Endothelial cell of umbilical vein (primary cell): ENCODE measurements around the gene PDE3B. TPM values are rescaled to one million over a fixed set of nuclear protein-coding genes. Genes with fewer than 3 reads are reported as not detected.

Experiments
- BruUV-seq: library from RNA; stranded (reverse); fragments of 400-500 nt; replicated peaks from 2 replicates; lab custom pipeline; 2021; lab: Mats Ljungman, UMichigan
- CTCF ChIA-PET: fragments of 300-600, 350-600 bp; sonication (Branson Sonifier 250); formaldehyde crosslinking; loops from one replicate; lab custom pipeline; 2021; ENCODE audit warnings: antibody characterized with exemption, inconsistent platforms; lab: Charles Lee
- POLR2A ChIA-PET: fragments of 300-600, 350-600 bp; sonication (Branson Sonifier 250); formaldehyde crosslinking; loops from one replicate; lab custom pipeline; 2021; ENCODE audit warnings: antibody characterized with exemption, inconsistent platforms; lab: Charles Lee
- DNase-seq: peaks from one replicate; pipeline ENCODE4 v3.0.0-alpha.2; 2011; ENCODE audit warnings: low read depth, low spot score
- FAIRE-seq: peaks from 2 replicates; lab custom pipeline; 2011; peaks lifted over from hg19 to GRCh38; lab: Jason Lieb, UNC
- H2AFZ ChIP-seq: 2 replicates; pipeline ENCODE4 v1.6.0; 2012; ENCODE audit warnings: low read depth, low read length, control low read depth, inconsistent platforms
- H3K27ac ChIP-seq: 2 replicates; pipeline ENCODE4 v1.5.1; 2011; ENCODE audit warnings: low read depth, mild to moderate bottlenecking, control low read depth, low read length, moderate library complexity; ENCODE audit not compliant: insufficient read depth
- H3K27me3 ChIP-seq, 2 experiments: 2 replicates each; pipeline versions ENCODE4 v1.6.0 to v1.6.1; 2011; ENCODE audit warnings: low read length in 2 of 2, mixed read lengths in 1 of 2; ENCODE audit not compliant: control insufficient read depth in 2 of 2, insufficient read depth in 2 of 2
- H3K36me3 ChIP-seq, 2 experiments: 2 replicates in 1 of 2; 3 replicates in 1 of 2; pipeline ENCODE4 v1.5.1; 2011; ENCODE audit warnings: low read length in 2 of 2, mild to moderate bottlenecking in 1 of 2, moderate library complexity in 1 of 2; ENCODE audit not compliant: control insufficient read depth in 2 of 2, insufficient read depth in 2 of 2; ENCODE audit errors: extremely low read depth in 1 of 2
- H3K4me1 ChIP-seq: 3 replicates; pipeline ENCODE4 v1.5.1; 2011; ENCODE audit warnings: mild to moderate bottlenecking, low read length; ENCODE audit not compliant: control insufficient read depth, insufficient read depth; ENCODE audit errors: extremely low read depth
- H3K4me2 ChIP-seq: 2 replicates; pipeline ENCODE4 v1.6.1; 2011; ENCODE audit warnings: low read length, control low read depth, mixed read lengths; ENCODE audit not compliant: insufficient read depth
- H3K4me3 ChIP-seq, 3 experiments: fragments of 200-600 bp in 1 of 3; sonication (generic), shearing (Covaris generic) in 1 of 3; replicated peaks in 1 of 3; 2 replicates each; pipeline ENCODE4 v1.5.1; 2011 to 2016; ENCODE audit warnings: control low read depth in 3 of 3, low read length in 3 of 3, mild to moderate bottlenecking in 2 of 3, inconsistent platforms in 1 of 3, low read depth in 1 of 3, moderate library complexity in 1 of 3; ENCODE audit not compliant: insufficient read depth in 1 of 3
- H3K79me2 ChIP-seq: 2 replicates; pipeline ENCODE4 v1.6.0; 2012; ENCODE audit warnings: low read length, inconsistent platforms; ENCODE audit not compliant: control insufficient read depth, insufficient read depth
- H3K9ac ChIP-seq: replicated peaks from 2 replicates; pipeline ENCODE3; 2011; ENCODE audit warnings: low read length, control low read depth; ENCODE audit not compliant: insufficient read depth; ENCODE audit errors: extremely low read depth
- H3K9me1 ChIP-seq: replicated peaks from 3 replicates; pipeline ENCODE4 v1.6.0; 2011; ENCODE audit warnings: mild to moderate bottlenecking, low read length; ENCODE audit not compliant: control insufficient read depth, insufficient read depth; ENCODE audit errors: extremely low read depth
- H3K9me3 ChIP-seq: replicated peaks from 2 replicates; pipeline ENCODE4 v1.5.1; 2012; ENCODE audit warnings: low read length, inconsistent platforms; ENCODE audit not compliant: control insufficient read depth, insufficient read depth
- H4K20me1 ChIP-seq: replicated peaks from 2 replicates; pipeline ENCODE3; 2011; ENCODE audit warnings: mild to moderate bottlenecking, low read length; ENCODE audit not compliant: control insufficient read depth, insufficient read depth; ENCODE audit errors: extremely low read depth
- CTCF ChIP-seq, 2 donors: IDR thresholded peaks; 1 replicate in 1 of 2; 2 replicates in 1 of 2; pipeline ENCODE4 v1.5.1; 2011; ENCODE audit warnings: low read length in 2 of 2, mild to moderate bottlenecking in 2 of 2, moderate library complexity in 2 of 2, control low read depth in 1 of 2, inconsistent platforms in 1 of 2, low read depth in 1 of 2; ENCODE audit not compliant: insufficient read depth in 1 of 2; ENCODE audit errors: extremely low read depth in 1 of 2
- EZH2 ChIP-seq: IDR thresholded peaks from 2 replicates; pipeline ENCODE4 v1.6.1; 2012; ENCODE audit warnings: borderline replicate concordance, low read depth, mild to moderate bottlenecking, moderate library complexity, low read length, inconsistent platforms; ENCODE audit not compliant: severe bottlenecking
- FOS ChIP-seq: IDR thresholded peaks from 2 replicates; pipeline ENCODE4 v1.6.1; 2011; ENCODE audit warnings: mild to moderate bottlenecking, low read length, moderate library complexity, borderline replicate concordance; ENCODE audit not compliant: insufficient read depth
- GATA2 ChIP-seq: IDR thresholded peaks from 2 replicates; pipeline ENCODE4 v1.7.0; 2011; ENCODE audit warnings: low read depth, mild to moderate bottlenecking, moderate library complexity, mixed read lengths, low read length; ENCODE audit not compliant: insufficient read length, insufficient read depth
- JUN ChIP-seq: IDR thresholded peaks from 2 replicates; pipeline ENCODE4 v1.6.1; 2011; ENCODE audit warnings: borderline replicate concordance, low read depth; ENCODE audit not compliant: insufficient read length, insufficient read depth
- MAX ChIP-seq: IDR thresholded peaks from 2 replicates; pipeline ENCODE4 v1.6.1; 2011; ENCODE audit not compliant: insufficient read depth, insufficient read length
- MYC ChIP-seq: IDR thresholded peaks from one replicate; pipeline ENCODE4 v1.6.1; 2011; ENCODE audit warnings: mild to moderate bottlenecking, low read depth, low read length
- POLR2A ChIP-seq: IDR thresholded peaks from 2 replicates; pipeline ENCODE4 v1.6.1; 2012; ENCODE audit warnings: low read depth, mild to moderate bottlenecking, control low read depth, low read length
- POLR2AphosphoS5 ChIP-seq: IDR thresholded peaks from 2 replicates; pipeline ENCODE4 v1.6.1; 2012; ENCODE audit warnings: low read depth, mild to moderate bottlenecking, control low read depth, low read length, moderate library complexity; ENCODE audit not compliant: insufficient read depth
- dilution Hi-C: fragments of 300-500 bp; cut with MboI; formaldehyde crosslinking; loops from one replicate; pipeline ENCODE4 v1.15.0; 2019; ENCODE audit warnings: low sequenced_read_pairs; ENCODE audit not compliant: extremely low pct_ligation_motif_present
- intact Hi-C: fragments of 100-400 bp; cut with micrococcal nuclease; formaldehyde crosslinking; loops from one replicate; pipeline ENCODE4 v1.10.0; 2022
- polyA plus RNA-seq, 4 experiments: library from polyadenylated mRNA; depleted of rRNA in 3 of 4; stranded (reverse) in 3 of 4; unstranded in 1 of 4; fragments of >200 nt; gene quantifications; 2 replicates each; pipeline versions ENCODE4 v1.2.1 to v1.2.3, GENCODE V29; 2011 to 2012; ENCODE audit warnings: missing spikeins in 1 of 4
- total RNA-seq: library from RNA; stranded (reverse); gene quantifications from 2 replicates; pipeline ENCODE4 v1.2.3, GENCODE V29; 2021

The PDE3B gene
- total and polyA plus RNA-seq, 2 donors (not counting 3 experiments of a cell fraction or from before 2014, with no cell fraction given) = 0.26 to 1.9 TPM

- no peak overlapping the region for H3K4me2 ChIP-seq
- intact Hi-C loops (no loop called here), dilution Hi-C loops (no loop called here)
- H3K36me3 ChIP-seq = no peaks in the 10 kb centered on the region
- DNase-seq (no peak), FAIRE-seq (no peak)
- TF ChIP-seq FOS (no peak), EZH2 (no peak), POLR2AphosphoS5 (no peak), POLR2A (no peak), GATA2 (no peak), MYC (no peak), JUN (no peak), MAX (no peak), CTCF (IDR thresholded peaks at IDR 0.05; ENCODE audit: extremely low read depth in 1 of 2, insufficient read depth in 1 of 2, low read depth in 1 of 2, low read length in 2 of 2) (no peak)
- H3K9me3 ChIP-seq = no peaks in the 10 kb centered on the region
- no peak overlapping the region for H3K9ac ChIP-seq
- BruUV-seq = no TSS peak
- H3K27ac ChIP-seq = no peak overlapping the region
- ChIA-PET CTCF (no interaction called here), POLR2A (no interaction called here)
- no peaks in the 10 kb centered on the region for H3K9me1 ChIP-seq
- H3K27me3 ChIP-seq = peaks cover 0 to 29% of the 10 kb centered on the region in 2 experiments
- H3K79me2 ChIP-seq = no peaks in the 10 kb centered on the region
- H2AFZ ChIP-seq = no peak overlapping the region
- no peaks in the 10 kb centered on the region for H4K20me1 ChIP-seq
- H3K4me3 ChIP-seq = no peak overlapping the region
- H3K4me1 ChIP-seq = no peaks in the 10 kb centered on the region
These were observed 7.5 kb upstream of the PDE3B start for GRCh38 chr11:14636119-14636518.
